HG02884 (cell line): ENCODE data around the gene ADCY1.
"Not testable (repeated sequence)": the region's sequence is repeated elsewhere in the genome, so short reads cannot be mapped to it uniquely, and the experiment has no call there.

ENCODE experiments used
- ATAC-seq: cut with Tn5 transposase; IDR thresholded peaks from one replicate; pipeline ENCODE4 v1.9.1; 2021; ENCODE audit warnings: mild to moderate bottlenecking, moderate library complexity; ENCODE audit not compliant: unreplicated experiment

Gene ADCY1

GRCh38 chr7:45726883-45727282, 152.7 kb downstream of the ADCY1 start:
- no peak for ATAC-seq

- ATAC-seq: not testable (repeated sequence)
Measured at GRCh38 chr7:45731692-45732443, 157.7 kb downstream of the ADCY1 start.

- not testable (repeated sequence) for ATAC-seq
Measured at GRCh38 chr7:45738920-45739319, 164.8 kb downstream of the ADCY1 start.

- not testable (repeated sequence) for ATAC-seq
Measured at GRCh38 chr7:45740573-45740972, 166.4 kb downstream of the ADCY1 start.

- not testable (repeated sequence) for ATAC-seq
Measured at GRCh38 chr7:45748976-45749375, 174.8 kb downstream of the ADCY1 start.

- not testable (repeated sequence) for ATAC-seq
Measured at GRCh38 chr7:45751352-45751751, 177.2 kb downstream of the ADCY1 start.

GRCh38 chr7:45756333-45756732, 182.2 kb downstream of the ADCY1 start:
- not testable (repeated sequence) for ATAC-seq

- ATAC-seq: not testable (repeated sequence)
Measured at GRCh38 chr7:45756757-45757156, 182.6 kb downstream of the ADCY1 start.

GRCh38 chr7:45759464-45759863, 185.3 kb downstream of the ADCY1 start:
- not testable (repeated sequence) for ATAC-seq

- not testable (repeated sequence) for ATAC-seq
Measured at GRCh38 chr7:45761545-45762205, 187.5 kb downstream of the ADCY1 start.

GRCh38 chr7:45762225-45762994, 188.2 kb downstream of the ADCY1 start:
- ATAC-seq: not testable (repeated sequence)

GRCh38 chr7:45768516-45769394, 194.6 kb downstream of the ADCY1 start:
- peak; percentile 100 for ATAC-seq

- not testable (repeated sequence) for ATAC-seq
Measured at GRCh38 chr7:45769626-45770025, 195.5 kb downstream of the ADCY1 start.
